HepG2 (cell line): ENCODE results near the gene GFER. TPM values are rescaled to one million over a fixed set of nuclear protein-coding genes. Genes with fewer than 3 reads are reported as not detected.
A peak's percentile ranks its signal among the peaks of the same experiment; 100 is the strongest.

Experiments
- ESRRA ChIP-seq: sonication (generic); formaldehyde crosslinking; IDR thresholded peaks from 2 replicates; pipeline ENCODE4 v1.5.1; 2020; ENCODE audit warnings: mild to moderate bottlenecking, low read depth, missing genetic modification reagents
- HCFC1 ChIP-seq: fragments of 150-350 bp; IDR thresholded peaks from 2 replicates; pipeline ENCODE4 v1.6.1; 2014; ENCODE audit warnings: low read depth, low read length
- HNRNPL ChIP-seq: fragments of 200-400 bp; formaldehyde crosslinking; IDR thresholded peaks from 2 replicates; pipeline ENCODE4 v1.6.1; 2017; ENCODE audit warnings: mild to moderate bottlenecking, low read depth, low read length
- KAT7 ChIP-seq: IDR thresholded peaks from 2 replicates; pipeline ENCODE4 v1.6.1; 2018; ENCODE audit warnings: borderline replicate concordance, missing compliant biosample characterization
- MEF2D ChIP-seq: sonication (generic); formaldehyde crosslinking; IDR thresholded peaks from 2 replicates; pipeline ENCODE4 v1.5.1; 2020; ENCODE audit warnings: mild to moderate bottlenecking, missing genetic modification reagents
- NR2F6 ChIP-seq, 2 experiments: IDR thresholded peaks; 2 replicates each; pipeline ENCODE4 v1.6.1; 2016; ENCODE audit warnings: antibody characterized with exemption in 1 of 2, mild to moderate bottlenecking in 1 of 2
- REXO4 ChIP-seq: sonication (generic); formaldehyde crosslinking; IDR thresholded peaks from 2 replicates; pipeline ENCODE4 v1.8.0; 2022; ENCODE audit warnings: missing genetic modification reagents, mild to moderate bottlenecking, borderline replicate concordance
- SOX5 ChIP-seq: IDR thresholded peaks from 2 replicates; pipeline ENCODE4 v1.6.1; 2016; ENCODE audit warnings: borderline replicate concordance
- TFDP1 ChIP-seq: IDR thresholded peaks from 2 replicates; pipeline ENCODE4 v1.6.1; 2016; ENCODE audit warnings: missing compliant biosample characterization, missing genetic modification reagents, borderline replicate concordance
- TOPORS ChIP-seq: sonication (generic); formaldehyde crosslinking; IDR thresholded peaks from 2 replicates; pipeline ENCODE4 v1.8.0; 2023; ENCODE audit warnings: mild to moderate bottlenecking, missing genetic modification reagents
- ZNF292 ChIP-seq: sonication (generic); formaldehyde crosslinking; IDR thresholded peaks from 2 replicates; pipeline ENCODE4 v1.8.1; 2022; ENCODE audit warnings: mild to moderate bottlenecking, low read depth, missing genetic modification reagents, borderline replicate concordance
- ZNF556 ChIP-seq: sonication (generic); formaldehyde crosslinking; IDR thresholded peaks from 2 replicates; pipeline ENCODE4 v1.4.0; 2020; ENCODE audit warnings: mild to moderate bottlenecking, missing genetic modification reagents, borderline replicate concordance
- ZNF615 ChIP-seq: sonication (generic); formaldehyde crosslinking; IDR thresholded peaks from 2 replicates; pipeline ENCODE4 v1.5.0; 2020; ENCODE audit warnings: mild to moderate bottlenecking, missing genetic modification reagents, borderline replicate concordance
- ZNF839 ChIP-seq: sonication (generic); formaldehyde crosslinking; IDR thresholded peaks from 2 replicates; pipeline ENCODE4 v1.4.0; 2020; ENCODE audit warnings: missing genetic modification reagents, mild to moderate bottlenecking, borderline replicate concordance
- polyA plus RNA-seq, 8 experiments: library from polyadenylated mRNA; depleted of rRNA in 3 of 8; stranded (reverse) in 7 of 8; unstranded in 1 of 8; fragments of >200 nt; fragmentation: Illumina TruSeq in 4 of 8; extraction: Trizol in 4 of 8; gene quantifications; 2 replicates each; pipeline versions ENCODE4 v1.2.1 to v1.2.3, GENCODE V29; 2011 to 2016; ENCODE audit warnings: low read depth in 4 of 8, missing spikeins in 1 of 8, mixed read lengths in 1 of 8; ENCODE audit not compliant: insufficient read depth in 1 of 8
- total RNA-seq, 5 experiments: library from RNA; depleted of rRNA; stranded (reverse); fragments of >200 nt; fragmentation: Illumina TruSeq; extraction: Trizol; gene quantifications; 2 replicates each; pipeline ENCODE4 v1.2.3, GENCODE V29; 2016; ENCODE audit warnings: low read depth in 1 of 5
- TF ChIP-seq, protein P1 (sequence below): sonication (generic); formaldehyde crosslinking; IDR thresholded peaks from 2 replicates; pipeline ENCODE4 v1.4.0; 2020; ENCODE audit warnings: missing genetic modification reagents, mild to moderate bottlenecking, borderline replicate concordance
- TF ChIP-seq, protein P2 (sequence below): sonication (generic); formaldehyde crosslinking; IDR thresholded peaks from 2 replicates; pipeline ENCODE4 v1.5.0; 2020; ENCODE audit warnings: missing genetic modification reagents
- TF ChIP-seq, protein P3 (sequence below): sonication (generic); formaldehyde crosslinking; IDR thresholded peaks from 2 replicates; pipeline ENCODE4 v1.4.0; 2020; ENCODE audit warnings: missing genetic modification reagents

GFER gene
- total and polyA plus RNA-seq, 2 of the 13 experiments (the other 11 are each of a cell fraction or from before 2014, with no cell fraction given): 28.6 to 71.7 TPM

GRCh38 chr16:1940273-1941161 is 43.5 kb upstream of the GFER start (continued):
- TF ChIP-seq SOX5 (peak; percentile 35; the same call in 1 of the 2 replicates), ZNF839 (CRISPR knock-in tag) (no peak), TFDP1 (CRISPR knock-in tag) (0 out of 2 replicates have a peak, but pooled peaks have one; percentile 14), HCFC1 (no peak), ESRRA (CRISPR knock-in tag) (0 out of 2 replicates have a peak, but pooled peaks have one; percentile 56), TOPORS (CRISPR knock-in tag) (peak; percentile 65; the same call in 1 of the 2 replicates), HNRNPL (peak; percentile 80; the same call in 1 of the 2 replicates), MEF2D (CRISPR knock-in tag) (peak; percentile 87), ZNF292 (CRISPR knock-in tag) (no peak; the same call in 1 of the 2 replicates), KAT7 (CRISPR knock-in tag) (no peak), ZNF556 (CRISPR knock-in tag) (peak; percentile 74; the same call in 1 of the 2 replicates), NR2F6 (IDR thresholded peaks at IDR 0.05) (peak; percentile 72), NR2F6 (CRISPR knock-in tag; IDR thresholded peaks at IDR 0.05) (peak; percentile 66; the same call in 1 of the 2 replicates), ZNF615 (peak; percentile 83; the same call in 1 of the 2 replicates), REXO4 (CRISPR knock-in tag) (no peak)
- TF ChIP-seq, protein P1, sequence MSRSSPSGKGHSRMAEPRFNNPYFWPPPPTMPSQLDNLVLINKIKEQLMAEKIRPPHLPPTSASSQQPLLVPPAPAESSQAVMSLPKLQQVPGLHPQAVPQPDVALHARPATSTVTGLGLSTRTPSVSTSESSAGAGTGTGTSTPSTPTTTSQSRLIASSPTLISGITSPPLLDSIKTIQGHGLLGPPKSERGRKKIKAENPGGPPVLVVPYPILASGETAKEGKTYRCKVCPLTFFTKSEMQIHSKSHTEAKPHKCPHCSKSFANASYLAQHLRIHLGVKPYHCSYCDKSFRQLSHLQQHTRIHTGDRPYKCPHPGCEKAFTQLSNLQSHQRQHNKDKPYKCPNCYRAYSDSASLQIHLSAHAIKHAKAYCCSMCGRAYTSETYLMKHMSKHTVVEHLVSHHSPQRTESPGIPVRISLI (CRISPR knock-in tag): 0 out of 2 replicates have a peak, but pooled peaks have one; percentile 1
- TF ChIP-seq, protein P2, sequence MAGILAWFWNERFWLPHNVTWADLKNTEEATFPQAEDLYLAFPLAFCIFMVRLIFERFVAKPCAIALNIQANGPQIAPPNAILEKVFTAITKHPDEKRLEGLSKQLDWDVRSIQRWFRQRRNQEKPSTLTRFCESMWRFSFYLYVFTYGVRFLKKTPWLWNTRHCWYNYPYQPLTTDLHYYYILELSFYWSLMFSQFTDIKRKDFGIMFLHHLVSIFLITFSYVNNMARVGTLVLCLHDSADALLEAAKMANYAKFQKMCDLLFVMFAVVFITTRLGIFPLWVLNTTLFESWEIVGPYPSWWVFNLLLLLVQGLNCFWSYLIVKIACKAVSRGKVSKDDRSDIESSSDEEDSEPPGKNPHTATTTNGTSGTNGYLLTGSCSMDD (CRISPR knock-in tag): no peak
- TF ChIP-seq, protein P3, sequence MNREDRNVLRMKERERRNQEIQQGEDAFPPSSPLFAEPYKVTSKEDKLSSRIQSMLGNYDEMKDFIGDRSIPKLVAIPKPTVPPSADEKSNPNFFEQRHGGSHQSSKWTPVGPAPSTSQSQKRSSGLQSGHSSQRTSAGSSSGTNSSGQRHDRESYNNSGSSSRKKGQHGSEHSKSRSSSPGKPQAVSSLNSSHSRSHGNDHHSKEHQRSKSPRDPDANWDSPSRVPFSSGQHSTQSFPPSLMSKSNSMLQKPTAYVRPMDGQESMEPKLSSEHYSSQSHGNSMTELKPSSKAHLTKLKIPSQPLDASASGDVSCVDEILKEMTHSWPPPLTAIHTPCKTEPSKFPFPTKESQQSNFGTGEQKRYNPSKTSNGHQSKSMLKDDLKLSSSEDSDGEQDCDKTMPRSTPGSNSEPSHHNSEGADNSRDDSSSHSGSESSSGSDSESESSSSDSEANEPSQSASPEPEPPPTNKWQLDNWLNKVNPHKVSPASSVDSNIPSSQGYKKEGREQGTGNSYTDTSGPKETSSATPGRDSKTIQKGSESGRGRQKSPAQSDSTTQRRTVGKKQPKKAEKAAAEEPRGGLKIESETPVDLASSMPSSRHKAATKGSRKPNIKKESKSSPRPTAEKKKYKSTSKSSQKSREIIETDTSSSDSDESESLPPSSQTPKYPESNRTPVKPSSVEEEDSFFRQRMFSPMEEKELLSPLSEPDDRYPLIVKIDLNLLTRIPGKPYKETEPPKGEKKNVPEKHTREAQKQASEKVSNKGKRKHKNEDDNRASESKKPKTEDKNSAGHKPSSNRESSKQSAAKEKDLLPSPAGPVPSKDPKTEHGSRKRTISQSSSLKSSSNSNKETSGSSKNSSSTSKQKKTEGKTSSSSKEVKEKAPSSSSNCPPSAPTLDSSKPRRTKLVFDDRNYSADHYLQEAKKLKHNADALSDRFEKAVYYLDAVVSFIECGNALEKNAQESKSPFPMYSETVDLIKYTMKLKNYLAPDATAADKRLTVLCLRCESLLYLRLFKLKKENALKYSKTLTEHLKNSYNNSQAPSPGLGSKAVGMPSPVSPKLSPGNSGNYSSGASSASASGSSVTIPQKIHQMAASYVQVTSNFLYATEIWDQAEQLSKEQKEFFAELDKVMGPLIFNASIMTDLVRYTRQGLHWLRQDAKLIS (CRISPR knock-in tag): no peak
